Endothelial cell (in vitro differentiated cells): Measurements from ENCODE around the gene NPHP4. TPM values are rescaled to one million over a fixed set of nuclear protein-coding genes. Genes with fewer than 3 reads are reported as not detected.

Experiments
- DNase-seq: peaks from one replicate; pipeline ENCODE4 v3.0.0; 2021; ENCODE audit warnings: low spot score
- H3K27ac Mint-ChIP-seq: one replicate; pipeline ENCODE4 v1.8.0; 2021; ENCODE audit warnings: mixed read lengths, inconsistent platforms; ENCODE audit not compliant: unreplicated experiment
- H3K27me3 Mint-ChIP-seq: one replicate; pipeline ENCODE4 v1.8.0; 2021; ENCODE audit warnings: mild to moderate bottlenecking, moderate library complexity, mixed read lengths, inconsistent platforms; ENCODE audit not compliant: unreplicated experiment
- H3K36me3 Mint-ChIP-seq: one replicate; pipeline ENCODE4 v1.8.0; 2021; ENCODE audit warnings: mild to moderate bottlenecking, low read depth, mixed read lengths, inconsistent platforms; ENCODE audit not compliant: unreplicated experiment
- H3K4me1 Mint-ChIP-seq: one replicate; pipeline ENCODE4 v1.8.0; 2021; ENCODE audit warnings: mild to moderate bottlenecking, mixed read lengths, inconsistent platforms; ENCODE audit not compliant: unreplicated experiment
- H3K4me3 Mint-ChIP-seq: one replicate; pipeline ENCODE4 v1.8.0; 2021; ENCODE audit warnings: mild to moderate bottlenecking, mixed read lengths, inconsistent platforms; ENCODE audit not compliant: unreplicated experiment
- H3K9me3 Mint-ChIP-seq: one replicate; pipeline ENCODE4 v1.8.0; 2021; ENCODE audit warnings: mixed read lengths, inconsistent platforms; ENCODE audit not compliant: unreplicated experiment
- microRNA-seq: library from miRNA; unstranded; fragments of <30 nt; microRNA quantifications from one replicate; pipeline ENCODE4, GENCODE V29; 2020; ENCODE audit not compliant: unreplicated experiment
- total RNA-seq: library from RNA; stranded (reverse); fragmentation: NEBNext Ultra II Directional; extraction: Animal tissue kit (Norgen Biotek cat#: 25700); gene quantifications from one replicate; pipeline ENCODE4 v1.2.1, GENCODE V29; 2021; ENCODE audit not compliant: unreplicated experiment
- TF ChIP-seq, protein P1 (sequence below): fragments of 200-600 bp; sonication (generic); IDR thresholded peaks from one replicate; pipeline ENCODE4 v1.5.0; 2021; ENCODE audit warnings: antibody characterized with exemption; ENCODE audit not compliant: unreplicated experiment

NPHP4 gene
- total RNA-seq, 1 donor from 2014 or later = 15.3 TPM

DNA sequence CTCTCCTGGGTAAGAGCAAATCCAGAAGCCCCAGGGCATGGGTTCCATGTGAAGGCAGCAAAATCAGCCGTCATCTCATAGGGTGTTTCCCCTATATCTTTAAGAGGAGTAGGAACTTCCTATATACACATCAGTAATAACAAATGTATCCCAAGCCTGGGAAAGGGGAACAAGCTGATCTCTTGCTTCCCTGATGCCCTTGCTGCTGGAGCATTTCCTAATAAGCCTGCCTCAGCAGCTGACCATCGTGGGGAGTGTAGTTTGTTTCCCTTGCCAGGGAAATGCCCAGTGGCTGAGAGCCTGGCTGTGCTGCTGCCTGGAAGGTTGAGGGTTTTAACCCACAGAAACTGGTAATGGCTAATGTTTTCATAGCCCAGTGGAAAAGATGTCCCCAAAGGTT, 177.0 kb downstream of the NPHP4 start:
- Mint-ChIP-seq H3K4me3 (no peak overlapping the region), H3K27me3 (peaks cover 5% of the 10 kb centered on the region), H3K4me1 (no peaks in the 10 kb centered on the region), H3K27ac (no peak overlapping the region), H3K36me3 (no peaks in the 10 kb centered on the region), H3K9me3 (peaks cover 6% of the 10 kb centered on the region)
- TF ChIP-seq, protein P1, sequence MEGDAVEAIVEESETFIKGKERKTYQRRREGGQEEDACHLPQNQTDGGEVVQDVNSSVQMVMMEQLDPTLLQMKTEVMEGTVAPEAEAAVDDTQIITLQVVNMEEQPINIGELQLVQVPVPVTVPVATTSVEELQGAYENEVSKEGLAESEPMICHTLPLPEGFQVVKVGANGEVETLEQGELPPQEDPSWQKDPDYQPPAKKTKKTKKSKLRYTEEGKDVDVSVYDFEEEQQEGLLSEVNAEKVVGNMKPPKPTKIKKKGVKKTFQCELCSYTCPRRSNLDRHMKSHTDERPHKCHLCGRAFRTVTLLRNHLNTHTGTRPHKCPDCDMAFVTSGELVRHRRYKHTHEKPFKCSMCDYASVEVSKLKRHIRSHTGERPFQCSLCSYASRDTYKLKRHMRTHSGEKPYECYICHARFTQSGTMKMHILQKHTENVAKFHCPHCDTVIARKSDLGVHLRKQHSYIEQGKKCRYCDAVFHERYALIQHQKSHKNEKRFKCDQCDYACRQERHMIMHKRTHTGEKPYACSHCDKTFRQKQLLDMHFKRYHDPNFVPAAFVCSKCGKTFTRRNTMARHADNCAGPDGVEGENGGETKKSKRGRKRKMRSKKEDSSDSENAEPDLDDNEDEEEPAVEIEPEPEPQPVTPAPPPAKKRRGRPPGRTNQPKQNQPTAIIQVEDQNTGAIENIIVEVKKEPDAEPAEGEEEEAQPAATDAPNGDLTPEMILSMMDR = no peak
- no peak for DNase-seq

DNA sequence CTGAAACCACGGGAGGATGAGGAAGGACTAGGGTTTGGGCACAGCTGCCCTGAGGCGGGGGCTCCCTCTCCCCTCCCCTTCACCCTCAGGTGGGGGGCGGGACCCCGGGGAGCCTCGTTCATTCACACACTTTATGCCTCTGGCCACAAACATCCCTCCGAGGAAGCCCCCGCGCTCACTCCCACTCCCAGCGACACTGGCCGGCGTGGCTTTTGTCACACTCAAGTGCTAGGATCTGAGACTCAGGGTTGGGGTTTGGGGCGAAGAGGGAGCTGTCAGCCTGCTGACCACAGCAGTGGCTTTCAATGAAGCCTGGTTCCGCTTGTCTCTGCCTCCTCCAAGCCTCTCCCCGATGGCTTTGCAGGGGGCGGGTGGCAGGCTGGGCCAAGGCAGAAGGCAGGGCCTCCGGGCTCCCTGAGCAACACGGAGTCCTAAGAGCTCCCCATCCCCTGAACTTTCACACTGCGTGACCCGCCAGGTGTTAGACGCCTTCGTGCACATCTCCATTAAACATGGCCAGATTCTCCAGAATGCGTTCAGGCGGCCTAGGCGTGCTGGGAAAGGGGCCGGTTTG, 178.1 kb downstream of the NPHP4 start:
- DNase-seq = no peak
- H3K27ac Mint-ChIP-seq = no peak overlapping the region

DNA sequence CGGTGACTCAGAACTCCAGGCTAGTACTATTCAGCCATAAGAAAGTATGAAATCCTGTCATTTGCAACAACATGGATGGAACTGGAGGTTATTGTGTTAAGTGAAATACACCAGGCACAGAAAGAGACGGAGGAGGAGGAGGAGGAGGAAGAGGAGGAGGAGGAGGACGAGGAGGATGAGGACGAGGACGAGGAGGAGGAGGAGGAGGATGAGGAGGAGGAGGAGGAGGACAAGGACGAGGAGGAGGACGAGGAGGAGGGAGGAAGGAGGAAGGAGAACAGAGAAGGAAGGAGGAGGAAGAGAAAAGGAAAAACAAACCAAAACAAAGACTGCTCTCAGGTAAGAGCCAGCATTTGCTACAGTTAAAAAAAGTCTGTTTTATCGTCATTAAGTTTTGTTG, 178.7 kb downstream of the NPHP4 start:
- Mint-ChIP-seq H3K4me3 (no peak overlapping the region), H3K27ac (no peak overlapping the region), H3K9me3 (peaks cover 1% of the 10 kb centered on the region), H3K27me3 (peaks cover 5% of the 10 kb centered on the region), H3K36me3 (no peaks in the 10 kb centered on the region), H3K4me1 (no peaks in the 10 kb centered on the region)
- DNase-seq = no peak
- TF ChIP-seq, protein P1 = no peak

More for the DNA sequence above, 178.1 kb downstream of the NPHP4 start:
- peaks cover 5% of the 10 kb centered on the region for H3K27me3 Mint-ChIP-seq
- H3K9me3 Mint-ChIP-seq = peaks cover 6% of the 10 kb centered on the region
- no peaks in the 10 kb centered on the region for H3K4me1 Mint-ChIP-seq
- no peak overlapping the region for H3K4me3 Mint-ChIP-seq
- no peaks in the 10 kb centered on the region for H3K36me3 Mint-ChIP-seq
- TF ChIP-seq, protein P1 = no peak

Small RNA genes within 50 kb of the gene (microRNA-seq; reads per million reads assigned to microRNA genes)
- 0.56 reads per million for gene MIR4689

Other genes with a start within 250 kb of the NPHP4 start
- gene KCNAB2, start 53.5 kb upstream of the NPHP4 start, total RNA-seq = 4.1 TPM
- 0.15 TPM for gene CHD5, start 187.9 kb upstream of the NPHP4 start, total RNA-seq
- gene RPL22, start 207.2 kb upstream of the NPHP4 start, total RNA-seq = 601 TPM
- gene RNF207, start 213.7 kb upstream of the NPHP4 start, total RNA-seq = not detected
- 52.2 TPM for gene ICMT, start 243.5 kb upstream of the NPHP4 start, total RNA-seq